BLaER1 treated with 17β-estradiol and CSF1 and Interleukin-3, amounts not matched to agents 10 nM and 100 nM (cell line): ENCODE measurements around the gene SLC5A4.

ENCODE experiments used
- H3K27ac ChIP-seq, 11 experiments: shearing (Covaris generic); formaldehyde crosslinking; 2 replicates each; pipeline ENCODE4 v1.8.1; 2022
- H3K27me3 ChIP-seq, 11 experiments: shearing (Covaris generic); formaldehyde crosslinking; 2 replicates each; pipeline ENCODE4 v1.8.1; 2022
- H3K36me3 ChIP-seq, 11 experiments: shearing (Covaris generic); formaldehyde crosslinking; 2 replicates each; pipeline ENCODE4 v1.8.1; 2022
- H3K4me1 ChIP-seq, 10 experiments: shearing (Covaris generic); formaldehyde crosslinking; 2 replicates each; pipeline ENCODE4 v1.8.1; 2022
- H3K4me2 ChIP-seq, 11 experiments: shearing (Covaris generic); formaldehyde crosslinking; 2 replicates each; pipeline ENCODE4 v1.8.1; 2022
- H3K4me3 ChIP-seq, 10 experiments: shearing (Covaris generic); formaldehyde crosslinking; 2 replicates each; pipeline ENCODE4 v1.8.1; 2022
- H3K9ac ChIP-seq, 11 experiments: shearing (Covaris generic); formaldehyde crosslinking; 2 replicates each; pipeline ENCODE4 v1.8.1; 2022
- H3K9me3 ChIP-seq, 11 experiments: shearing (Covaris generic); formaldehyde crosslinking; replicated peaks in 1 of 11; 2 replicates each; pipeline ENCODE4 v1.8.1; 2022
- H4K20me1 ChIP-seq, 11 experiments: shearing (Covaris generic); formaldehyde crosslinking; 2 replicates each; pipeline ENCODE4 v1.8.1; 2022
- Cebpa-rat ChIP-seq, 11 experiments: shearing (Covaris generic); IDR thresholded peaks; 2 replicates each; pipeline ENCODE4 v1.8.1; 2022

SLC5A4 gene

DNA sequence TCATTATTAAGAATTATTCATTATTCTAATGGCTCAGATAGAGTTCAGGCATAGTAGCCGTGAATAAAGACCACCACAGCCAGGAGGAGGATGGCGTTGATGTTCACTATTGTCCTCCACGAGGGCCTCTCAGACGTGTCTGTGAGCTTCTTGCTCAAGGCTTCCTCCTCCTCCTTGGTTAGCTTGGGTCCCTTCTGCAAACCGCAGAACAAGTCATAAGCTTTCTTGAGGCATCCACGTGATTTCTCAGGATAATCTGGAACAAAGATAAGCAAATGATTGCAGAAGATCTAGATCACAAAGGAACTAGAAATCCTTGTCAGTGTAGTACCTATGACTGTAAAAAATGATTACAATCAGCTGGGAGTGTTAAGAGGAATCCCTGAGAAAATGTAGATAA, 36.7 kb downstream of the SLC5A4 start:
- H3K4me2 ChIP-seq, result peak overlapping the region in 3 of 11 experiments; percentile 27 to 63 (median 48); a peak in 5 of 22 replicates
- no peaks in the 10 kb centered on the region for H4K20me1 ChIP-seq

DNA sequence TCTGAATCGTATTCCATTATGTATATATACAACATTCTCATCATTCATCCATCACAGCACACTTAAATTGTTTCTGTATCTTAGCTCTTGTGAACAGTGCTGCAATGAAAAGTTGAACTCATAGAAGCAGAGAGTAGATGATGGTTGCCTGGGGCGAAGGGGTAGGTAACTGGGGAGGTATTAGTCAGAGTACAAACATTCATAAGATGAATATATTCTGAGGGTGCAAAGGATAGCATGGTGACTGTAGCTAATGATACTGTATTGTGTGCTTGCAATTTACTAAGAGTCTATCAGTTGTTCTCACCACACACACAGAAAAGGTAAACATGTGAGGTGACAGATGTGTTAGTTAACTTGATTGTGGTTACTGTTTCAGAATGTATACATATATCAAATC, 37.7 kb downstream of the SLC5A4 start:
- Histone ChIP-seq H4K20me1 (no peaks in the 10 kb centered on the region), H3K27me3 (no peaks in the 10 kb centered on the region), H3K4me1 (peaks cover 0 to 50% (median under 1%) of the 10 kb centered on the region in 10 experiments; a peak in 10 of 20 replicates), H3K4me2 (peak overlapping the region in 2 of 11 experiments; percentile 42 to 63; a peak in 3 of 22 replicates), H3K27ac (peak overlapping the region in 2 of 11 experiments; percentile 67 to 83; a peak in 4 of 22 replicates), H3K9ac (no peak overlapping the region), H3K9me3 (no peaks in the 10 kb centered on the region), H3K36me3 (no peaks in the 10 kb centered on the region), H3K4me3 (no peak overlapping the region)
- TF ChIP-seq Cebpa-rat (IDR thresholded peaks at IDR 0.05), result no peak

More for the DNA sequence above, 36.7 kb downstream of the SLC5A4 start:
- H3K27ac ChIP-seq, result peak overlapping the region in 3 of 11 experiments; percentile 65 to 83 (median 67); a peak in 5 of 22 replicates
- no peaks in the 10 kb centered on the region for H3K9me3 ChIP-seq
- no peak overlapping the region for H3K4me3 ChIP-seq
- no peak for TF ChIP-seq Cebpa-rat (IDR thresholded peaks at IDR 0.05)
- no peaks in the 10 kb centered on the region for H3K27me3 ChIP-seq
- H3K9ac ChIP-seq, result peak overlapping the region in 3 of 11 experiments; percentile 24 to 52 (median 51); a peak in 3 of 22 replicates
- no peaks in the 10 kb centered on the region for H3K36me3 ChIP-seq
- peaks cover 0 to 55% (median 0%) of the 10 kb centered on the region in 10 experiments; a peak in 6 of 20 replicates for H3K4me1 ChIP-seq

DNA sequence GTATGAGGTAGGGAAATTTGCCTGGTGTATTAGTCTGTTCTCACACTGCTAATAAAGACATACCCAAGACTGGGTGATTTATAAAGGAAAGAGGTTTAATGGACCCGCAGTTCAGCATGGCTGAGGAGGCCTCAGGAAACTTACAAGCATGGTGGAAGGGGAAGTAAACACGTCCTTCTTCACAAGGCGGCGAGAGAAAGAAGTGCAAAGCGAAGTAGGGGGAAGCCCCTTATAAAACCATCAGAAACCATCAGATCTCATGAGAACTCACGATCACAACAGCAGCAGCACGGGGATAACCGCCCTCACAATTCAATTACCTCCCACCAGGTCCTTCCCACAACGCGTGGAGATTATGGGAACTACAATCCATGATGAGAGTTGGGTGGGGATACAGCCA, 38.2 kb downstream of the SLC5A4 start:
- no peaks in the 10 kb centered on the region for H4K20me1 ChIP-seq
- H3K9ac ChIP-seq, result no peak overlapping the region
- no peak for TF ChIP-seq Cebpa-rat (IDR thresholded peaks at IDR 0.05)
- peaks cover 0 to 50% (median 6%) of the 10 kb centered on the region in 10 experiments; a peak in 15 of 20 replicates for H3K4me1 ChIP-seq
- H3K36me3 ChIP-seq, result no peaks in the 10 kb centered on the region
- no peaks in the 10 kb centered on the region for H3K27me3 ChIP-seq
- H3K4me3 ChIP-seq, result no peak overlapping the region
- peak overlapping the region in 1 of 11 experiments; percentile 83; a peak in 1 of 22 replicates for H3K27ac ChIP-seq
- no peaks in the 10 kb centered on the region for H3K9me3 ChIP-seq
- peak overlapping the region in 2 of 11 experiments; percentile 36 to 63; a peak in 3 of 22 replicates for H3K4me2 ChIP-seq

DNA sequence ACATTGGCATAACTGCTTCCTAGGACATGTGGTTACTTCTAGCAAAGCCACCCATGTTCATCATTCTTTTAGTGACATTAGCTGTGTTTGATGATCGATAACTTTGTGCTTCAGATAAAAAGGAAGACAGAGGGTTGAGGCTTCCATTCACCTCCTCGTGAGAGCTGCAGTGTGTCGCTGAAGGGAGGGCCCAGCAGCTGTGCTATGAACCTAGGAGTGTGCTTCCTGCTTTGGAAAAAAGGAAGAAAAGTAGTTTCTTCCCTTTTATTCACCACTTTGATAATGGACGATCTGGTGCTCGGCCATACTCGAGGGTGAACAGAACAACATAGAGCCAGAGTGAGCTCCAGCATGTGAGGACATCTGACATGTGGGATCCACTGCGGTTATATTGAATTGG, 44.1 kb downstream of the SLC5A4 start:
- Histone ChIP-seq H3K4me3 (no peak overlapping the region), H4K20me1 (no peaks in the 10 kb centered on the region), H3K9ac (no peak overlapping the region), H3K27ac (no peak overlapping the region), H3K27me3 (no peaks in the 10 kb centered on the region), H3K4me1 (peaks cover 0 to 55% (median 11%) of the 10 kb centered on the region in 10 experiments; a peak in 14 of 20 replicates), H3K4me2 (peak overlapping the region in 3 of 11 experiments; percentile 12 to 37 (median 18); a peak in 4 of 22 replicates), H3K36me3 (no peaks in the 10 kb centered on the region), H3K9me3 (no peaks in the 10 kb centered on the region)
- TF ChIP-seq Cebpa-rat (IDR thresholded peaks at IDR 0.05), result no peak

DNA sequence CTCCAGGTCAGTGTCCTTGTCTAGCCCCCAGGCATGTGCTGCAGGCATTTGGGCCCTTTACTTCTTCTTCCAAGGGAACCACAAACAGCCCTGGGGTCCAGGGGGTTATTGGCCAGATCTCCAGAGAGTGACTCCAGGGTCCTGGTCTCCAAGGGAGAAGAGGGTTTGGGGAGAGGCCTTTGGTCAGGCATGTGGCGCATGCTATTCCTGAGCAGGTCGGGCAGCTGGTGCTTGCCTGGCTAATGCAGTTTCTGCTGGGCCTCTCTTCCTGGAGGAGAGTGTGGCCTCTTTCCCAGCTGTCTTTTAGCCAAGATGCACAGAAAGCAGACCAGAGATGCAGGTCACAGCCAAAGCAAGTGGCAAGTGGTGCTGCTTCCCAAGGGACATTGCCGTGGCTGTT, 46.5 kb downstream of the SLC5A4 start:
- H3K27ac ChIP-seq, result no peak overlapping the region
- no peak overlapping the region for H3K9ac ChIP-seq
- H3K4me2 ChIP-seq, result peak overlapping the region in 2 of 11 experiments; percentile 5 to 64; a peak in 2 of 22 replicates
- H3K4me3 ChIP-seq, result no peak overlapping the region
- no peaks in the 10 kb centered on the region for H4K20me1 ChIP-seq
- no peaks in the 10 kb centered on the region for H3K36me3 ChIP-seq
- H3K9me3 ChIP-seq, result no peaks in the 10 kb centered on the region
- H3K27me3 ChIP-seq, result peaks cover 0 to 6% (median under 1%) of the 10 kb centered on the region in 11 experiments; a peak in 10 of 22 replicates
- no peak for TF ChIP-seq Cebpa-rat (IDR thresholded peaks at IDR 0.05)
- peaks cover 0 to 53% (median 11%) of the 10 kb centered on the region in 10 experiments; a peak in 14 of 20 replicates for H3K4me1 ChIP-seq

DNA sequence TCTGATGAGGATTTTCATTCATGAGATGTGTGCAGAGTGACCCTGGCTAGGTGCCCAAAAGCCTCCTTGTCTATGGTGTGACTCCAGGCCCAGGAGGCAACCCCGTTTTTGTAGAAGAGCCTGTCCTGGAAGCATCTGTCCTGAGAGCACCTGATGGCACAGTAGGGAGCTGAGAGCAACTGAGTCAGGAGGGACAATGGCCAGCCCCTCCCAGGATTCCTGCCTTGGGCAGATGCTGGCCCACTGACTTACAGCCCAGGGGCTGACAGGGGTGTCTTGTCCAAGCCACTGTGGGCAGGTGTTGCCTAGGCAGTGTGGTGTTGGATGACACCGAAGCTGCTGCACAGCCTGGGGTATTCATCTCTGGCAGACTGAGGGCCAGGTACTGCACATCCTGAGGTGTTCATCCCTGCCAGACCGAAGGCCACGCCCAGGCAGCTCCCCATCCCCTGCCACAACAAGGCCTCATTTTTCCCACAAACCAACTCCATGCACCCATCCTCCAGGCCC, 47.1 kb downstream of the SLC5A4 start:
- peaks cover 6 to 12% (median 7%) of the 10 kb centered on the region in 11 experiments for H3K27me3 ChIP-seq
- no peaks in the 10 kb centered on the region for H4K20me1 ChIP-seq
- H3K4me1 ChIP-seq, result peaks cover 3 to 55% (median 13%) of the 10 kb centered on the region in 10 experiments; a peak in 17 of 20 replicates
- TF ChIP-seq Cebpa-rat (IDR thresholded peaks at IDR 0.05), result no peak
- H3K9me3 ChIP-seq, result no peaks in the 10 kb centered on the region
- no peaks in the 10 kb centered on the region for H3K36me3 ChIP-seq
- no peak overlapping the region for H3K27ac ChIP-seq
- H3K9ac ChIP-seq, result 0 out of 22 replicates have a peak overlapping the region, but pooled peaks of 1 of the 11 experiments have one; percentile 9
- no peak overlapping the region for H3K4me3 ChIP-seq
- H3K4me2 ChIP-seq, result peak overlapping the region in 1 of 11 experiments; percentile 64; a peak in 2 of 22 replicates

DNA sequence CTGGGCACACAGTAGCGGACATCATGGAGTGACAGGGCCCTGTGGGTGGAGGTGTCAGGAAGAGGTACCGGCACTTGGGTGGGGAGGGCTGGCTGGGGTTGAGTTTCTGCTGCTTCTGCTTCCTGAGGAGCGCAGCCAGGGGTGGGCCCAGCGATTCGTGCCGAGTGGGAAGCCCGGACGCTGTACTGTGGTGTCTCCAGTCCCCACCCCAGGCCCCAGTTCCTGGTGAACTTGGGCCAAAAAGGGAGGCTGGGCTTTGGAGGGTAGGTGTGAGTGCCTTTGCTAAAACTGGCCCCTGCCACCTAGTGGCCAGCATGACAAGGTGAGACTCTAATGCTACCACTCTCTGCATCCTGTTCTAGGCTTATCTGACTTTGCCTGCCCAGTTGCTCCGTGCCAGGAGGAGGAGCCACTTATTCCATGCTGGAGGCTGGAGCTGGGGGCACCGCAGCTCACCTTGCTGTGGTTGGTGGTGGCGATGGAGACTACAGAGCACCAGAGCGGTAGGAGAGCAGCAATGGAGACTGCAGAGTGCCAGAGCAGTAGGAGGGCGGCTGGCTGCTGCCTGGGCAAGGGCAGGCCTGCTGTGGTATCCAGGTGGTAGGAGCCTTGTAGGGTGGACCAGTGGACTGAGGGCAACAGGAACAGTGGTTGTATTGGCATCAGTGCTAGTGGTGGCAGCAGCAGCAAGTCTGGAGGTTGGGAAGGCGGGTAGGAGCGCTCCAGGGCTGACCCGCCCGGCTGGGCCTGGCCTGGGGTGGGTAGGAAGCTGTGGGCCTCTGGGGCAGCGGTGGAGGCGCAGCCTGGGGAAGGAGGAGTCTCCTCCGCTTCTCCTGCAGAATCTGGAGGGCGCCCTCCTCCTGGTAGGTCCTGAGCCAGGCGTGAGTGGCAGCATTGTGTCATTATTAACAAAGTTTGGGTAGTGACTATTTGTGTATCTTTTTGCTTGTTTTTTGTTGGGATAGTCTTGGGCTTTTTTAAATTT, 48.1 kb downstream of the SLC5A4 start:
- no peak for TF ChIP-seq Cebpa-rat (IDR thresholded peaks at IDR 0.05)
- Histone ChIP-seq H3K4me3 (no peak overlapping the region), H3K9me3 (no peaks in the 10 kb centered on the region), H3K36me3 (no peaks in the 10 kb centered on the region), H4K20me1 (no peaks in the 10 kb centered on the region), H3K9ac (no peak overlapping the region), H3K27ac (no peak overlapping the region), H3K27me3 (peaks cover 11 to 22% (median 16%) of the 10 kb centered on the region in 11 experiments), H3K4me2 (peak overlapping the region in 2 of 11 experiments; percentile 19 to 64; a peak in 4 of 22 replicates), H3K4me1 (peaks cover 5 to 64% (median 13%) of the 10 kb centered on the region in 10 experiments; a peak in 17 of 20 replicates)

DNA sequence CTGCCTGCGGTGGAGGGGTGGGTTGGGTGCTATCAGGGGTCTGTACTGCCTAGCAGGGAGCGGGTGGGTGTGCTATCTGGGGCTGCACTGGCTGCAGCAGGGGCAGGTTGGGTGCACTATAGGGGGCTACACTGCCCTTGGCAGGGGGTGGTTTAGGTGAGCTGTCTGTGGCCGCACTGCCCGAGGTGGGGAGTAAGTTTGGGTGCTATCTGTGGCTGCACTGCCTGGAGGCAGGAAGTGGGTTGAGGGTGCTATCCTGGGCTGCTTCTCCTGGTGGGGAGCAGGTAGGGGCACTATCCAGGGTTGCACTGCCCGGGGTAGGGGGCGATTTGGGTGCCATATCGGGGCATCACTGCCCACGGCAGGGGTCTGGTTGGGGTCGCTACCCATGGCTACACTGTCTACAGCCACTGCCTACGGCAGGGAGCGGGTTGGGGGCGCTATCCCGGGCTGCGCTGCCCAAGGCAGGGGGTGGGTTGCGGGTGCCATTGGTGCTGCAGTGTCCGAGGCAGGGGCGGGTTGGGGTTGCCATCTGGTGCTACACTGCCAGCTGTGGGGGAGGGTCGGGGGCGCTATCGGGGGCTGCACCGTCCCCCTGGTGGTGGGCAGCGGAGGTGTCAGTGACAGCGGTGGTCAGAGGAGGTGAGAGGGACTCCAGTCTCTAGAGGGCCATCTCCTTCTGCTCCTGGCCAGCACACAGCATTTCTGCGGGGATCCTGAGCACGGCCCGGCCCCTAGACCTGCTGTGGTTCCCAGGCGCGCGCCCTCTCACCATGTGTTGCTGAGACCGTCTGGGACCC, 49.0 kb downstream of the SLC5A4 start:
- peaks cover 11 to 25% (median 17%) of the 10 kb centered on the region in 11 experiments for H3K27me3 ChIP-seq
- TF ChIP-seq Cebpa-rat (IDR thresholded peaks at IDR 0.05), result no peak
- H3K9me3 ChIP-seq, result no peaks in the 10 kb centered on the region
- H3K4me2 ChIP-seq, result peak overlapping the region in 2 of 11 experiments; percentile 19 to 64; a peak in 4 of 22 replicates
- no peak overlapping the region for H3K4me3 ChIP-seq
- peaks cover 0 to 59% (median 9%) of the 10 kb centered on the region in 10 experiments; a peak in 11 of 20 replicates for H3K4me1 ChIP-seq
- H4K20me1 ChIP-seq, result no peaks in the 10 kb centered on the region
- no peaks in the 10 kb centered on the region for H3K36me3 ChIP-seq
- no peak overlapping the region for H3K27ac ChIP-seq
- no peak overlapping the region for H3K9ac ChIP-seq
